Activated CD8-positive, alpha-beta memory T cell treated with anti-CD3 and anti-CD28 coated beads for 4 hours (primary cell): Measurements from ENCODE around the gene CHRM4.

ENCODE experiments used
- DNase-seq, 2 donors: peaks; one replicate each; pipeline ENCODE4 v3.0.0-alpha.2; 2020; ENCODE audit warnings: low read depth in 2 of 2

The CHRM4 gene

DNA sequence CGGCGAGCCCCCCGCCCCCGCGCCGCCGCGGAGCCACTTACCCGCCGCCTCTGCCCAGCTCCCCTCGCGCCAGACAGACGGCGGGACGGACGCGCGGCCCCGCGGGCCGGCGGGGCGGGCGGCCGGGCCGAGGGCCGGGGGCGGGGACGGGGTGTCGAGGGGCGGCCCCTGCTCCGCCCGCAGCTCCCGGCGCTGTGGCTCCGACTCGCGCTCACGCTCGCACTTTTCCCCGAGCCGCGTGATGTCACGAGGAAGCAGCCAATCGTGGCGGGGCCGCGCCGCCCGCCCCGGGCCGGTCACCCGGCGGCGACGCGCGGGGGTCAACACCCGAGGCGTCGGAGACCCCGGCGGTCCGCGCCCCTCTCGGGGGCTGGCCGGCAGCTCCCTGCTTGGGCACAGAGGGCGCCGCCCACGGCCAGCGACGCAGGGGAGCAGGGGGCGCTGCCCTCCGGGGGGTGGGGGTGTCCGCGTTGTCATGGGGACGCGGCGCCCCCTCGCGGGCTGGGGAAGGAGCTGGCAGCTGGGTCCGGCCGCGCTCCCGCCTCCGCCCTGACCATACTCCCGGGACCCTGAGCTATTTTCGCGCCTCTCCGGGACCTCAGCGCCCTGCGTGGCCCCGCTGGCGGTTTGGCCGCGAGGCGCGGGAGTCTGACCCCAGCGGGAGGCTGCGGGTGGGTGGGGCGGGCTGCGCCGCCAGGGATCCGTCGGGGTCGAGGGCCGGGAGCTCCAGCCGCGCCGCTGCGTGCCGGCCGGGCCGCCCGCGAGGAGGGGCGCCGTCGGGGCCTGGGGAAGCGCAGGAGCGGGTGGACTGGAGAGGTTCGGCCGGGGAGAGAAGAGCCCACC lies at the start of gene CHRM4:
Gene CHRM4, minus strand, starts transcription at position 199 of the 843 bp plus-strand sequence. CDS start 5,219 bp downstream, outside the sequence.
- DNase-seq = no peak

DNA sequence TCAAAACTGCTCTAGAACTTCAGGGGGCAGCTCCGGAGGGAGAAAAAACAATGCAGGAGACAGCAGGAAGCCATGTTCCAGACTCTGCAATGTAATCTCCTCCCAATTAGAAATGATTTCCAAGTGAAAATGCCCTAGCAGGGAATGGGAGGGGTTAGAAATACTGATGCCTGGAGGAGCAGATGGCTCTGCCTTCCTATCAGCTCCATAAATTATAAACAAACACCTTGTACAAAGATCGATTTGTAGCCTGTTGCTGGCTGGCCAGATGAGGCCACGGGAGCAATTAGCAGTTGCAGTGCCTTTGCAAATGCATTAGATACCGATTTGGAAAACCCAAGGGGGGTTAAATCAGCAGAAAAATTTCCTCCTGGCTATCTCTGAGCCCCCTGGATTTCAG lies 46.6 kb upstream of the CHRM4 start:
- no peak for DNase-seq

DNA sequence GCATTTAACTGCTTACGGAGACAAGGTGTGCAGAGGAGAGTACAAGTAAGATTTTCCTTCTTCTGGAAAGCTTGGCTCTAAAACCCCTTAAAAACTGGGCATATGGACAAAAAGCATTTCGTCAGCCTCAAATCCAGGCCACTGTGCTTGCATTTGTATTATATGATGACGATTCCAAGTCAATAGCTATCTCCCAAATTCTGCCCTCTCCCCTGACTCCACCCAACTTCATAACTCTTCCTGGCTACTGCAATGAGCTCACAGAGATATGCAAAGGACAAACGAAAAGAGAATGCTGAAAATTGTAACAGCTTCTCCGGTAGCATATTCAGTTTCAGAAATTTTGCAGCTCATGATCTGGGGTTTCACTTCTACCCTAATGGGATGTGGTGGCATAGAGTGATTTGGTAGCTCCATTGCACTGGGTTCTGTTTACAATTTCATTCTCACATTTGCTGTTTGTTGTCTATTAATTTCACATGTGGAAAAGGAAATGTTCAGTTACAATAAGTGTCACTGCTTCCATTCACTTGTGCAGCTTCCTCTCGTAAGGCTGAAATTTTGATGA lies 45.6 kb upstream of the CHRM4 start:
- no peak for DNase-seq

DNA sequence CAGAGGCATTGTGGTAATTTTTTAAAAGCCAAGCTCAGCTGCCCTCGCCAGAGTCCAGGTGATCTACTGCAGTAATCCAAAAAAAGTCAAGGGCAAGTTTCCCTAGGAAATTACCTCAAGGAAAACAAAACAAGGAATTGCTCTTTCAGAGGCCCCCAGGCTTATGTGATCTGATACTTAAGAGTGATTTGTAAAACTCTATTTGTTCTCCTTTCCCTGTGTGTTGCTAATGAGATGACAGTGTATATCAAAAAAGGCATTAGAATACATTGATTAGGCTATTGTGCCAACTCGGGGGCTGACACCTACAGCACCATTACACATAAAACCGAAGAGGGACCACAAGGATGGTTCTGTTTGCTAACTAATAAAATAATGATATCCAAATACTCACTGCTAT lies 44.5 kb upstream of the CHRM4 start:
- DNase-seq = no peak

DNA sequence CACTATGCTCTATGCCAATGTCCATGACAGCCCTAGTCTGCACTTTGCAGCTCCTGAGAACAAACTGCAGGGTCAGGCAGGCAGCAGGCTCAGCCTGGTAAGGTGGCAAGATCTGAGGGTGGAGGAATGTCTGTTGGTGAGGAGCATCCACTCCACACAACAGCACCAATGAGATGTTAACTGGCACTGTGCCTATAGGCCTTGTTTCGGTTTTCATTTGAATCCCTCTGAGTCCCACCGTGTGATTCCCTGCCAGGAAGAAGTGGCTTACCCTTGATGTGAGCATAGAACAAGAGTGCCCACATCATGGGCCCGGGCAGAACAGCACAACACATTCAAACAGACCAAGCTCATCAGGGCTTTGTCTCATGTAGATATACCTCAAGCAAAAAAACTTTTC lies 44.1 kb upstream of the CHRM4 start:
- DNase-seq = no peak

DNA sequence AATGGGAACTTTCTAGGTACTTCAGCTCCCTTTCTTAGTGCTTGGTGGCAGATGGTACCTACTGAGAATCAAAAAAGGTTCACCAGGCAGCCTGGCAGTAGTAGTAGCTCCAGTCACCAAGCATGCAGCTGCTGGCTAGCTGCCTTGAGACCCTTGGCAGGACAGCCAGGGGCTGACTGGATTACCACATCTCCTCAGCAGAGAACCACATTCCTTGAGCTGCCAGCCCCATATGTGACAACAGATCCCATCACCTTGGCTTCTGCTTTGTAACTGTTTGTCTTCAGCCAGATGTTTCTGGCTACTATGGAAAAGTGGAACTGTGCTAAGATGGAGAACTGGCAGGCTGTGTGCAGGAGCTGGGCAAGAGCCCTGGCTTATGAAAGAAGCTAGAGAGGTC lies 39.6 kb upstream of the CHRM4 start:
- DNase-seq = no peak

DNA sequence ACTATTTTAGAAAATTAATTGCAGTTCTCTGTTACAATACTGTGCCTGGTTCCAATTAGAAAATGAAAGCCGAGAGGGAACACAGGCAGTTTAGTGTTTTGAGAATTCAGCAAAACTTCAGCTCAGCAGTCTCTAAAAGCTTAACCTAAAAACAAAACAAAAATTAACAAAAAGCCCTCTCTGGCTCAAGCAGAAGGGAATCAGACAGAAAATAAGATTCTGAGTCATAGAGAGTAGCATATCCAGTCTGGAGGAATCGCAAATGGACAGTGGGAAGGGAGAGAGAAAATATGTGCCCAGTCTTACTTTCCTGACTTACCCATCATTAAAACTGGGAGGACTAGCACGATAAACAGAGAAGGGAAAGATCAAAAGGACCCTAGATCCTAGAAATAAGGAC lies 38.1 kb upstream of the CHRM4 start:
- no peak for DNase-seq

DNA sequence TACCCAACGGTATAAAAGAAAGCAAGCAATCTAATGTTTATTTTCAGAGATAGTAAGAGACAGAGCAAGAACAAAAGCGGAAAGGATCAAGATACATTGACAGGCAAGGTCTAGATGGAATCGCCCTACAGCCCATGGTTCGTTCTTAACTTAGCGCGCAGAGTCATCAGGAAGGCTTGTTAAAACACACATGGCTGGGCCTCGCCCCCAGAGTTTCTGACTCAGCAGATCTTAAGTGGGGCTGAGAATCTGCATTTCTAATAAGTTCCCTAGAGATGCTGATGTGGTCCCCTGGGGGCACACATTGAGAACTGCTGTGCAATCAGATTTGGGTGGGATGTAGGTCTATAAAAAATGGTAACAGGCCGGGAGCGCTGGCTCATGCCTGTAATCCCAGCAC lies 35.8 kb upstream of the CHRM4 start:
- DNase-seq = no peak

DNA sequence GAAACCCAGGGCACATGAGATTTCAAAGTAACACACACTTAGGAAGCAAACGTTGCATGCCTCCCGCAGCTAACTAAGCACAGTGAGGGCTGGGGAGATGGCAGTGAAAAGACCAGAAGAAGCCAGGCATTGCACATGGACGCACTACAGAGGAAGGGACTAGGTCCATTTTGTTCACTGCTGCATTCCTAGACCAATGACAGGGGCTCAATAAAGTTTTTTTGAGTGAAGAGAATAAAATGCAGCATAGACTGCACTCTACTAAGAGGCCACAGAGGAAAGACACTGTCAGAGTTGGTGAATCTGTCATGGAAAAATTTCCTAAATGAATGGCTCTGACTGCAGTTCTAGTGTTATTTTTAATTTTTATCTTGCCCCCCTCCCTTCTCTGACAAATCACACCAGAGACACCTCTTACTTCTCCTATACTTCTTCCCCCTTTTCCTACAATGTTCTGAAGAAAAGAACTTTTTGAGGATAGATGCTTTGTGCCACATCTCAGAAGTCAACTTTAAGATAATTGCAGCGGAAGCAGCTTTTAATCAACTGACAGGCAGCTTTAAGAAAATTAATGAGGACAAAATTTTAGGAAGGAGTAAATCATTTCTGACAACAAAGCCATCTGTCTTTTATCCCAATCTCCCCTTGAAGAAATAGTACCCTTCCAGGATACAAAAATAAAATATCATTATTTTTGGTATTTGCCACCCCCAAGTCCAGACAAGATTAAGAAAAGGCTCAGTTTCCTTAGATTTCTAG lies 34.8 kb upstream of the CHRM4 start:
- no peak for DNase-seq

DNA sequence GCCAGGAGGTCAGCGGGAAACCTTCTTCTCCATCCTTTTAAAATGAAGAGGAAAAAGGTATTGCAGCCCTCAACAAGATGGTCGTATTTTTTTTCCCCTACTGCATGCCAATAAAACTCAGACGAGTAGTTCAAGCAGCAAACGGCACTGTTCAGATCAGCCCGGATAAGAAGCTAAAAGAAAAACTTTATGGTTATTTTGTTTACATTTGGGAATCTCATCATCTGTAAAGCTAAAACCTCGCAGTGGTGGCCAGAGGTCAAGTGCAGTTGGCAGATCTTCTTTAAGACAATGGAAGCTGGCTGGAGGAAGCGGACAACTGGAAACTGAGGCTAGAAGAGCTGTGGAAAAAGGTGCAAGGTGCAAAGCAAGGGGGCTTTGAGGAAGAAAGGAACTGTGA lies 31.0 kb upstream of the CHRM4 start:
- DNase-seq = no peak

DNA sequence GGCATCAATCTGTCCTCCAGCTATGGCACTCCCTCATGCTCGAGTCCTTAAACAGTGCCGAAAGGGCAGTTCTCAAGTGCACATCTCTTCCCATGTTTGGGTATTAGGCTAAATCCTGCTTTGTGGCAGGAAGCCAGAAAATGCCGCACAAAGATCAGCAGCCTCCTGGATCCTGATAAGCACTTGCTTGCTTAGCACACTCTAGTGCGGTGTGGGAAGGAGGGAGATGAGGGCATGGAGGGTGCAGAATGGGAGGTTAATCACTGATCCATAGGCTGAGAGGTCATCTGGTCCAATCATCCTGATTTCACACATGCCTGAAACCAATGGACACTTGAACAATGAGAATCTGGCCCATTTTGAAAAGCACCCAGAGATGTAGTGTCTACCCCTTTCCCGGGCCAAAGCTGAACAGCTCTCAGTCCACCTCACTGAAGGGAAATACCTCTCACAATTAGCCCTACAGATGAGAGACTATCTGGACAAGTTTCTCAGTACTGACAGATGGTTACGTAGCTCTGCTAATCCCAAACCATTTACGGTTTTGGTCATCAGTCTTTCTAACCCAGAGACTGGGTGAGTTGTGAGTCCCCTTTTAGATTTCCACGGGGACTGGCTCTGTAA lies 29.8 kb upstream of the CHRM4 start:
- DNase-seq = no peak

DNA sequence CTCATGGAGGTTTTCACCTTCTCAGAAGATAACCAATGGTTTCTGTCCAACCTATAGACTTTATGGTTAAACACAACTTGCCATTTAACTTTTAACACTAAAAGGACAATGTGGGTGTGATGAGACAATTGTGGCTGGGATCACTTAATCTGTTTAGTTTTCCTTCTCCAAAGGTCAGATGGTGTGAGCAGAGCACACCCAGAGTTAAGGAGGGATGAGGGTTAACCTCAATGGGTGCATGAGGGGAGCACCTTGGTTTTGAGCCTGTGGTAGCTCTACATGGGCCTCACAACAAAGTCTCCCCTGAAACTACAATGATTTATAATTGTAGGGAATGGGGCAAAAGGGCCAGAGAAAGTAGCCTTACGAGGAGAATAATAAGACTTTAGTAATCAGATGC lies 28.9 kb upstream of the CHRM4 start:
- DNase-seq = no peak

DNA sequence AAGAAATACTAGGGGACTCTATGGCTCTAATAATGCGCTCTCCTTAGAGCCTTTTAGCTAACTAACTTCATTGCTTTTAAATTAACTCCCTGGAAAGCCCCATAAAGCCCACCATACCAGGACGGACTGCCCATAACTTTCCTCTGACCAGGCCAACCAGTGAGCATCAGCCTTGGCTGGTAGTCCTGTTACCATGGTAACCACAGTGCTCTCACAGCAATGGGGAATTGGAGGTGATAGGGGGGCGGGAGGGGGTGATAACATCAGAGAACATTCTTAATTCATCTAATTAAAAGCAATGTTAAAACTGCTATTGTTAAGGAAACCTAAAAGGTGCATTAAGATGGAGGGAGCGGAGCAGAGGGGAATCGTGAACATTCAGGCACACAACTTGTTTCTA lies 27.2 kb upstream of the CHRM4 start:
- DNase-seq = no peak

DNA sequence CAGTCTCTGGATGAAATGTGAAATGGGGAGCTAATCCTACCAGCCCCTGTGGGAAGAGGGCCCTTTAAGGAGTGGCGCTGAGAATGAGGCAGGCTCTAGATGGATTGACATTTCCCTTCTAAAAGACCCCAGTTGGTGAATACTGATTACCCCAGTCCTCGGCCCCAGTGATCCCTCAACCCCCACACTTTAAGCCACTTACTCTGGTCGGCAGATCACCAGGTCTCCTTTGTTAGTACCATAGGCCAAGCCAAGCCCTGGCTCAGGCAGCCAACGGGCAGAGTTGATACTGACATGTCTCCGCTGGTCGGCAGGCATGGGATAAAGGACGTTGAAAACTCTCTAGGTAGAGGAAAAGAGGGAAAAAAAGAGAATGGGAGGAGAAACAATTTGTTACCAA lies 26.1 kb upstream of the CHRM4 start:
- no peak for DNase-seq

DNA sequence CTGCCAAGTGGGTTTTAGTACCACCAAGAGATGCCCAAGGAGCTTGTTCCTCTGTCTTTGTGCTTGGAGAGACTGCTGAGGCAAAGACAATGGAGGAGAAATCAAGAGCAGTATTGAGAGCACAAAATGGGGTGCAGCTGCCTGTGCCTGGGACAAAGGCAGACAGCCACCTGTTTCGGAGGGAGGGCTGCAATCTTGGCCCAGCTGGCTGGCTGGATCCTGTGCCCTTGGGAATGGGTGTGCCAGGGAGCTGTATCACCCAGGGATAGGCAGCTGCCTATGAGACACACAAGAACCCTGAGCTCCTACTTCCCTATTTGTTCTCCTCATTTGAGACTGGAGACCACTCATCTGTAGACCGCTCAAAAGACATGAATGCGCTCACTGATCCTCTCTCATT lies 23.3 kb upstream of the CHRM4 start:
- no peak for DNase-seq

DNA sequence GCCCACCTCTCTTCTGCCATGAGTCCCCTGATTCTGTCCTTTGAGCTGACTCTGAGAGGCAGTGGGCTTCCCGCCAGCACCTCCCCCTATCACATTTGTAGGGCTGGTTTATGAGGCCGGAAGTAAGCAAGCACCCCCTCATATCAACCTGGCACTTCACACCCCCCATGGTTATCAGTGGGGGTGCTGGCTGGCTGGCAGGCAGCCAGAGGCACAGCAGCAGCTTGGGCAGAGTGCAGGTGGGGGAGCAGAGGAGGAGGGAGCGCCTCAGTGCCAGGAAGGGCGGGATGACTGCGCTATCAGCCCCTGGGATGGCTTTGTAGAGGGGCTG lies 22.9 kb upstream of the CHRM4 start:
- no peak for DNase-seq

DNA sequence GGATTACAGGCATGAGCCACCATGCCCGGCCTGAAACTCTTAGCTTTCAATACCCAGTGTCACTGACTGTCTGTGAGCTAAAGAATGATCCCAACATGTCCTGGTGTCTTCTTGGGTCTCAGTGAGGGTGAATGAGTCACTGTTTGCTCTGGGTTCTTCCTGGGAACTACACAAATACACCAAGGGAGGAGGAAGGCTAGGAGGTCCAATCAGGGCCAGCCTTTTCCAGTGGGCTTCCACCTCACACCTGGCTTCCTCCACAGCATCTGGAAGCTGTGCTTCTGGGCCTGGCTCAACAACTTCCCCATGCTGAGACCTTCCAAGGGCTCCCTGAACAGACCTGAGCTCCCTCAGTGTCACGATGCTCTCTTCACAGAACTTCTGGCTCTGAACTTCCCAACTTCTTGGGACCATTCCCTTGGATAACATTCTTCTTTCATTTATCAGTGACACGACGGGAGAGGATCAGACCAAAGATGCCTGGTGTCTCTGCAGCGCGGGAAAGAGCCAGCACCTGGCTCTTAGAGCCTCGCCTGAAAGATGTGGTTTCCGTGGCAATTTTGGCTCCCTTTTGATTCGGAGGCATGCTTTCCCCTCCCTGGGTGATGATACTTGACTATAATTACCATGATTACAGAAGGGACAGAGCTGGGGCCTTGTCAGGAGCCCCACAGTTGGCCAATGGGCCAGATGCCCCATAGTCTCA lies 22.3 kb upstream of the CHRM4 start:
- DNase-seq = no peak

DNA sequence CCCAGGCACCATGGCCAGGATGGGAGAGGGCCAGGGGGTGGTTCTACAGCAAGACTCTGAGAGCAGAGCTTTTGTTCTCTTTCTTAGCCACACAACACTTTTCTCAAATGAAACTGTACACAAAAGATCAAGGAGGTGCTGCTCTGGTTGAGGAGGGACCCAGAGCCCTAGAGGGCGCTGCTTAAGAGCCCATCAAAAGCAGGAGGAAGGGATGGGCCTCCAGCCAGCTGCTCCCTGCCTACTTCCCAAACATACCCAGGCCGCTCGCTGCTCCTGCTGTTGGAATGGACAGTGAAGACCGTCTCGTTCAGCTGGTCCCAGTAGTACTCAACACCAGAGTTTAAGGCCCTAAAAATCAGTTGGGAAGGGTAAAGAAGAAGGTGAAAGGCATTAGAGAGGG lies 18.4 kb upstream of the CHRM4 start:
- DNase-seq = no peak

DNA sequence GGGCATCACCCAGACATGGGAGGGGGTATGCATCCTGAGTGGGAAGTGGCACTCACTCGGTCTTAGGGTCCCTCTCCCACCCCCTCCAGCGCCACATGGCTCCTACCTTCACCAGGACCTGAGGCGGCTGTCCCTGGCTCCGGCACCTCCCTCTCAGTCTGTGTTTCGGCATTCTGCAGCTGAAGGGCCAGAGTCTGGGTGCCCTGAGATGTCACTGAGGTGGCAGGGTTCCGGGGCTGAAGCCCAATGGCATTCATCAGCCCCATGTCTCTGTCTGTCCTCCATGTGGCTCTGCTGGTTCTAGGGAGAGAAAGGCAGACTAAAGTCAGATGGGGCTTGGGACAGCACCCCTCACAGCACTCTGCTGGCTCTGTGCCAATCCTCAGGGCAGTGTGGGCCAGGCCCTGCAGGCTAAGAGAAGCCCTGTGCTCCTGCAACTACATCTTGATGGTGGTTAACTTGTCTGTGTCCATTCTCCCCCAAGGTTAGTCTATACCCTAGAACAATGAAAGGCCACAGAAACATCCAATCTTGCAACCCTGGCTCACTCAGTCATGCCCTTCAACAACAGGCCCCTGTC lies 16.9 kb upstream of the CHRM4 start:
- DNase-seq = no peak

DNA sequence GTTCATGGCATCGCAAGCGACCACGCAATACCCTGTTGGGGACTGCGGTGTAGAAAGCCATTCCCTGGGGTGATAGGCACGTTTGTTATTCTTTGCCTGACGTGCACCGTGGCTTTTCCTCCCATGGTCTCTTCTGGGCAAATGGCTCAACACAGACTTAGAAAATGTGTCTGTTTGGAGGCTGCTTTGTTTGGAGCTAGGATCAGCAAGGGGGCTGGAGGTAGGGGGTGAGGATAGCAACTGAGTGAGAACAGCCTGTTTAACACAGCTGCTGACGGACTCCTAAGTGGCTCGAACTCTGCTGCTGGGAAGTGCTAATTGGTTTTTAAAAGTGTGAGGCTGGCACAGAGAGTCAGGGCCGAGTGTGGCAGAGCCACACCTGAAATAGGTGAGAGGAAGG lies 16.1 kb upstream of the CHRM4 start:
- no peak for DNase-seq

DNA sequence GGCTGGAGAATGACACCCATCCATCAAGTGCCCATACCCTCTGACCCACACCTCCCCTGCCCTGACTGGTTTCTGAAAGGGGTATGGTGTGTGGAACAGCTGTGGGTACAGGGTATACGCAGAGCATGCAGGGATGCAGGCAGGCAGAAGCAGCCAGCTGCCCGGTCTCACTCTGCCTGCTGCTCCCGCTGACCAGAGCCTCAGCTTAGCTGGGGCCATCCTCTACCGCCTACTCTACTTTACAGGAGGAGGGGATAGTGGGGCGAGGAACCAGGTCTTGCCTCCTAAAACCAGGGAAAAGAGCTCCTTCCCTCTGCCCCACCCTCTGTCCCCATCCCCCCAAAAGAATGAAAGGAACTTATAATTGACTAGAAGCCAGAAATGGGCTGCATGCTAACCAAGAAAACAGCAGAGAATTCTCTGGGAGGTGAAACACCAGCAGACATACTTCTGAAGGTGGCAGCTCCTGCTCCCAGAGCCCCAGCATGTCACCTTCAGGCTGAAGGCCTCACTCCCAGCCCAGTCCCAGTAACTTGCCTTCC lies 13.0 kb upstream of the CHRM4 start:
- no peak for DNase-seq
